Measurements from ENCODE around the gene TNC.
A peak's percentile ranks its signal among the peaks of the same experiment; 100 is the strongest.

Gene TNC

DNA sequence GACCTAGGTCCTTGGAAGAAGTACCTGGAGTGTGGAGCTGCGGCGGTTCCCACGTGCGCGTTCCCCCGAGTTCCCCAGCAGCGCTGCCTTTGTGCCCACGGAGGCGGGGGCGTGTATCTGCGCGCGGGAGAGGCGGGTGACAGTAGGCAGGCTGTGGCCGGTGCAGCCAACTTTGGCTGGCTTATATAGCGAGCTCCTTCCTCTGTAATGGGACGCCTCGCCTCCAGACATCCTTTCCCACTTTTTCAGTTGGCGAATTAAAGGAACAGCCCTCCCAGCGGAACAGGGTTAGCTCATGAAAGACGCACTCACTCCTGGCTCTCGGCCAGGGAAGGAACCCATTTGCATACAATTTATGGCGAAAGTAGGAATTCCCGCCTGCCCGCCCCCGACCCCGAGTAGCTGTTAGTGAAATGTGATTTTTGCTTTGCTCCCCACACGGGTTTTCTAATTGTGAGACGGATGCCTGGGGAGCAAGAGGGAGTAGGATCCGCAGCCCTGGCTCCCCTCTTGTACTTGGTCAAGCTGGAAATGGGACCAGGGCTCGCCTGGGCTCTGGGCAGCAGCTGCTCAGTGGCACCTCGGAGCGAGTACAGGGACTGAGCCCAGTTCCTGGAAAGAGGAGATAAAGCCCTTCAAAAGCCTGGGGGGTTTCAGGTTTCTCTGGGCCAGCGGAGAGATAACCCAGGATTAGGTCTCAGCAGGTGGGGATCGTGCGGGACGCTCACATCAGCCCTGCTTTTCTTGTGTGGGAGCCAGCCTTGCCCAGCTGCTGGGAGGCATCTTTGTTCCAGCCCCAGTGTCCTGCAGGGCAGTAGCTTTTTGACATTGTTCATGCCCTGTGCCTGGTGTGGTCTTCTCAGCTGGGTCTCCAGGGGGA lies at the start of gene TNC:
Gene TNC (minus strand): TSS at position 159 of the 880 bp plus-strand sequence. CDS start 27,139 bp downstream, outside the sequence.
- peak; percentile 79 for DNase-seq

DNA sequence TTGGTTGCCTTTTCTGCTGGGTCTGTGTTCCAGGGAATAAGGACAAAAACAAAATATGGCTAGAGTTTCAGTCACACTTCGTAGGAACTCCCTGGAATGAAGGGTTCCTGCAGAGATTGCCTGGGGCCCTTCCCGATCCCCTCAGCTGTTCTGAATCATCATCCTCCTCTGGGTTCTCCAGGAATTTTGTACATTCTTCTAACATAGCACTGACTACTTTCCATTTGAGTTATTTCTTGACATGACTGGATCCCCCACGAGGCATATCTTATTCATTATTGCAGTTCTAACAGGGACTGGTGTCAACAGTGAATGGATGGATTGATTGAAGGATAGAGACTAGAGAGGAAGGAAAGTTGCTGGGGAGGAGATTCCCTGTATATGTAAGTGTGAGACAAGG lies 49.2 kb upstream of the TNC start:
- no peak for DNase-seq

- no peak for DNase-seq
These were observed 47.3 kb upstream of the TNC start for GRCh38 chr9:115165233-115165632.

- peak; percentile 29 for DNase-seq
These were observed 46.6 kb upstream of the TNC start for GRCh38 chr9:115164511-115164974.

GRCh38 chr9:115162946-115163345 lies 45.0 kb upstream of the TNC start:
- DNase-seq, result no peak

- DNase-seq, result no peak
These were observed 43.5 kb upstream of the TNC start for GRCh38 chr9:115161446-115161845.

GRCh38 chr9:115158661-115159481 lies 40.9 kb upstream of the TNC start:
- DNase-seq, result no peak

DNA sequence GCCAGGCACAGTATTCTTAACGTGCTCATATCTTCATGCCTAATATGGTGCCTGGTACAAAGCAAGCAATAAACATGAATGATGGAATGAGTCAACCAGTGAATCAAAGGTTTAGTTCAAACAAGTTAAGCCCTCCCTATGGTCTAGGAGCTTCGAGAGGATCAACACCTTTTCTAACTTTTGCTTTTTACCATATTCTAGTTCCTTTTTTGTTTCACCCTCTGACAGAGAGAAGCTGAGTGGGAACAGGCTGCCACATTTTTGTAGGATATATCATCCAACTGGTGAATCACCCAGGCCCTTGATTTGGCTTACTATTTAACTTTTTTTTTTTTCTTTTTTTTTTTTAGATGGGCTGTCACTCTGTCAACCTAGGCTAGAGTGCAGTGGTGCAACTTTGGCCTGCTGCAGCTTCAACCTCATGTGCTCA lies 39.3 kb upstream of the TNC start:
- DNase-seq, result no peak

- no peak for DNase-seq
These were observed 37.1 kb upstream of the TNC start for GRCh38 chr9:115155037-115155436.

DNA sequence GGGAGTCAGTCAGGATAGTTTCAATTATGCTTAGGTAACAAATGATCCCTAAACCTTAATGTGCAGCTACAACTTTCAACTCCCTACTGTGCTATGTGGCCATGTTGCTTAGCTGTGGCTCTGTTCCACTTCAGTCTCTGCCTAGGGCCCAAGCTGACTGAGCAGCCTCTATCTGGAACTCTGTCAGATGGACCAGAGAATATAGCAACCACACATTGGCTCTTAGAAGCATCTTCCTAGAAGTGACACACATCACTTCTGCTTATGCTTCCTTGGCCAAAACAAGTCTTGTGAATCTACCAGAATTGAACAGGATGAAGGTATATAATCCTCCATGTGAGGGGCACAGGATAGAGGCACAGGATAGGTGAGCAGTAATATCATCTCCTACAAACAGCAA lies 36.7 kb upstream of the TNC start:
- DNase-seq, result no peak

- DNase-seq, result no peak
These were observed 34.4 kb upstream of the TNC start for GRCh38 chr9:115152281-115152820.

GRCh38 chr9:115148721-115149120 lies 30.8 kb upstream of the TNC start:
- no peak for DNase-seq

- DNase-seq, result no peak
These were observed 28.6 kb upstream of the TNC start for GRCh38 chr9:115146581-115147021.

DNA sequence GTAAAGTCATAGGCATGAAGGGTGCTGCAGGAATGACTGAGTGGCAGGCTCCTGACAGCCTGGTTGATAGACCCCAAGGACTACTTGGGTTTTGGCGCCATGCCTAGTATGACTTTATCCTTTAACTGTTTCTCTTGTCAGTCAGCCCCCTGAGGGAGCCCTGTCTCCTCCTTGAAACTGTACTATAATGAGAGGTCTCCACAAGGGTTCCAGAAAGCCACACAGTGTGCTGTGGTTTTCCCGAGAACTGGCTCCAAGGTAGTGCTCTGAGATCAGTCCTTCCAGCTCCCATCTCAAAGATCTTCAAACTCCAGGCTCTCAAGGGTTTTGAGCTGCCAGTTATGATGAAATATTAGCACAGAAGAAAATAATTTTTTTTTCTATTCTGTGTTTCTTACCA lies 26.7 kb upstream of the TNC start:
- no peak for DNase-seq

DNA sequence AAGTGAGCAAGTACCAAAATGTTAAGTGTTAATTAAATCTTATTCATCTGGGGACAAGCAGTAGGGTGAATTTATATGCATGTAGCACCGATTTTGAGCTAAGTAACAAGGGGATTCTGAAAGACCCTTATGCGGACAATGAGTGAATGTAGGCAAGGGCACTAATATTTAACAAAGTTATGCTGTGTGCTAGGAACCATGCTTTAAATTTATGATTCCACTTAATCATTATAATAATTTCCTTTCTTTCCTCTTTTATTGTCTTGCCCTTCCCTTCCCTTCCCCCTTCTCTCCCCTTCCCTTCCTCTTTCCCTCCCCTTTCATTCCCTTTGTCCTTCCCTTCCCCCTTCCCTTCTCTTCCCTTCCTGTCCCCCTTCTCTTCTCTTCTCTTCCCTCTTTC lies 25.7 kb upstream of the TNC start:
- no peak for DNase-seq

- no peak for DNase-seq
These were observed 24.7 kb upstream of the TNC start for GRCh38 chr9:115142517-115143270.

DNA sequence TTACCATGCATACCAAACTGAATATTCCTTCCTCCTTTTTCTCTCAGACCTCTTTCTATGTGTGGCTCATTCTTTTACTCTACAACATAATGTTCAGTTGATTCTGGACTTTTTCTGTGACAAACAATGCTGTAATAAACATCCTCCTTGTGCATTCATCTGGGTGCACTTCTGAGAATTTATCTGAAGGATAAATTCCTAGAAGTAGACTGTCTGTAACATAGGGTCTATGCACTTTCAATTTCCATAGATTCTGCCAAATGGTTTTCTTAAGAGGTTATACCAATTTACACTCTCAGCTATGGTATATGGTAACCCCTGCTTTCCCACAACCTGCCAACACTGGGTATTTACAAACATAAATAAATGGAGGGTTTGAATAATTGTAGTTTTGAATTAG lies 24.1 kb upstream of the TNC start:
- DNase-seq, result no peak

- no peak for DNase-seq
These were observed 23.7 kb upstream of the TNC start for GRCh38 chr9:115141612-115142011.

GRCh38 chr9:115138151-115138550 lies 20.2 kb upstream of the TNC start:
- DNase-seq, result no peak

DNA sequence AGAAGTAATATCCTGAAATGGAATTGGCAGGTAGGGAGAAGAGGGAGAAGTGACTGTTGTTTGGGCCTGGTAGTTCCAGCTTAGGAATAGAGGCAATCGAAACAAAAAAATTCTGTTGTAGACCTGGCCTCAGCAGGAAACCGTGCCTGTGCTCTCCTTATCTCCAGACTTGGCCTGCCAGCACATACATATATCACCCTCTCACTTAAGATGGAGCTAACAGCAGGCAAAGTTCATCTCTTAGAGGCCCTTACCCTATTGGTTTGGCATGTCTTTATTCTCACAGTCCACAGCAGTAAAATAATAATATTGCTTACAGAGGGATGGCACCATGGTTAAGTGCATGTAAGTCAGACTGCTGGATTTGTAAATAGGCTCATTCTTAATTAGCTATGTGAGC lies 19.6 kb upstream of the TNC start:
- DNase-seq, result no peak

- DNase-seq, result no peak
These were observed 18.1 kb upstream of the TNC start for GRCh38 chr9:115135821-115136778.

GRCh38 chr9:115134941-115135340 lies 17.0 kb upstream of the TNC start:
- DNase-seq, result no peak

All from NCI-H1048 (cell line).